ENCODE measurements around the gene RAF1.
"Not testable (repeated sequence)": the region's sequence is repeated elsewhere in the genome, so short reads cannot be mapped to it uniquely, and the experiment has no call there.

RAF1 gene

GRCh38 chr3:12663936-12664908 is at the start of gene RAF1:
Gene RAF1, minus strand, starts transcription at chr3:12664117. Its CDS starts 45,396 bp downstream, at chr3:12618721.
- DNase-seq (ENCODE audit: low read depth): peak; percentile 96

GRCh38 chr3:12710062-12710461 is 46.1 kb upstream of the RAF1 start:
- DNase-seq (ENCODE audit: low read depth): no peak

GRCh38 chr3:12709334-12709733 is 45.4 kb upstream of the RAF1 start:
- DNase-seq (ENCODE audit: low read depth): no peak

GRCh38 chr3:12708584-12709192 is 44.8 kb upstream of the RAF1 start:
- DNase-seq (ENCODE audit: low read depth): no peak

GRCh38 chr3:12707449-12707848 is 43.5 kb upstream of the RAF1 start:
- no peak for DNase-seq (ENCODE audit: low read depth)

GRCh38 chr3:12706504-12707253 is 42.8 kb upstream of the RAF1 start:
- peak; percentile 24 for DNase-seq (ENCODE audit: low read depth)

GRCh38 chr3:12705981-12706380 is 42.1 kb upstream of the RAF1 start:
- no peak for DNase-seq (ENCODE audit: low read depth)

- no peak for DNase-seq (ENCODE audit: low read depth)
Measured at GRCh38 chr3:12705374-12705926, 41.5 kb upstream of the RAF1 start.

- no peak for DNase-seq (ENCODE audit: low read depth)
Measured at GRCh38 chr3:12702501-12702900, 38.6 kb upstream of the RAF1 start.

- DNase-seq (ENCODE audit: low read depth): not testable (repeated sequence)
Measured at GRCh38 chr3:12701601-12702000, 37.7 kb upstream of the RAF1 start.

- DNase-seq (ENCODE audit: low read depth): no peak
Measured at GRCh38 chr3:12700800-12701199, 36.9 kb upstream of the RAF1 start.

GRCh38 chr3:12695916-12696315 is 32.0 kb upstream of the RAF1 start:
- no peak for DNase-seq (ENCODE audit: low read depth)

- DNase-seq (ENCODE audit: low read depth): no peak
Measured at GRCh38 chr3:12695112-12695511, 31.2 kb upstream of the RAF1 start.

GRCh38 chr3:12692444-12692843 is 28.5 kb upstream of the RAF1 start:
- no peak for DNase-seq (ENCODE audit: low read depth)

- DNase-seq (ENCODE audit: low read depth): no peak
Measured at GRCh38 chr3:12689997-12690711, 26.2 kb upstream of the RAF1 start.

GRCh38 chr3:12687948-12688347 is 24.0 kb upstream of the RAF1 start:
- no peak for DNase-seq (ENCODE audit: low read depth)

- DNase-seq (ENCODE audit: low read depth): no peak
Measured at GRCh38 chr3:12686096-12686495, 22.2 kb upstream of the RAF1 start.

- DNase-seq (ENCODE audit: low read depth): no peak
Measured at GRCh38 chr3:12681943-12682390, 18.1 kb upstream of the RAF1 start.

- no peak for DNase-seq (ENCODE audit: low read depth)
Measured at GRCh38 chr3:12681089-12681942, 17.4 kb upstream of the RAF1 start.

- no peak for DNase-seq (ENCODE audit: low read depth)
Measured at GRCh38 chr3:12679468-12679867, 15.6 kb upstream of the RAF1 start.

- DNase-seq (ENCODE audit: low read depth): no peak
Measured at GRCh38 chr3:12677616-12678015, 13.7 kb upstream of the RAF1 start.
